Measurements from ENCODE around the gene ADAM19.

Gene ADAM19

GRCh38 chr5:157594675-157595459 lies 19.3 kb upstream of the ADAM19 start:
- DNase-seq = no peak

GRCh38 chr5:157594257-157594656 lies 18.7 kb upstream of the ADAM19 start:
- DNase-seq = no peak

- no peak for DNase-seq
Observed at GRCh38 chr5:157593052-157593757, 17.6 kb upstream of the ADAM19 start.

GRCh38 chr5:157592594-157592993 lies 17.0 kb upstream of the ADAM19 start:
- DNase-seq = no peak

GRCh38 chr5:157590478-157590877 lies 14.9 kb upstream of the ADAM19 start:
- no peak for DNase-seq

GRCh38 chr5:157584628-157585027 lies 9.1 kb upstream of the ADAM19 start:
- no peak for DNase-seq

- DNase-seq = no peak
Observed at GRCh38 chr5:157582731-157583620, 7.4 kb upstream of the ADAM19 start.

GRCh38 chr5:157581901-157582300 lies 6.3 kb upstream of the ADAM19 start:
- DNase-seq = no peak

- DNase-seq = no peak
Observed at GRCh38 chr5:157578079-157578780, 2.7 kb upstream of the ADAM19 start.

GRCh38 chr5:157576678-157577077 lies 1.1 kb upstream of the ADAM19 start:
- no peak for DNase-seq

- DNase-seq = no peak
Observed at GRCh38 chr5:157574456-157575380, 857 bp downstream of the ADAM19 start.

- DNase-seq = no peak
Observed at GRCh38 chr5:157571357-157571827, 4.2 kb downstream of the ADAM19 start.

GRCh38 chr5:157570531-157571200 lies 4.9 kb downstream of the ADAM19 start:
- DNase-seq = no peak

- no peak for DNase-seq
Observed at GRCh38 chr5:157568720-157569119, 6.9 kb downstream of the ADAM19 start.

- no peak for DNase-seq
Observed at GRCh38 chr5:157568222-157568621, 7.4 kb downstream of the ADAM19 start.

GRCh38 chr5:157566902-157567489 lies 8.6 kb downstream of the ADAM19 start:
- DNase-seq = no peak

GRCh38 chr5:157563929-157564716 lies 11.5 kb downstream of the ADAM19 start:
- no peak for DNase-seq

- no peak for DNase-seq
Observed at GRCh38 chr5:157563373-157563928, 12.1 kb downstream of the ADAM19 start.

GRCh38 chr5:157562111-157562581 lies 13.4 kb downstream of the ADAM19 start:
- no peak for DNase-seq
